Measurements from ENCODE around the gene MYH3. TPM values are rescaled to one million over a fixed set of nuclear protein-coding genes. Genes with fewer than 3 reads are reported as not detected.
"Not testable (repeated sequence)": the region's sequence is repeated elsewhere in the genome, so short reads cannot be mapped to it uniquely, and the experiment has no call there.

MYH3 gene
- total RNA-seq, 6 donors from 2014 or later: 1.5 to 9.4 (median 1.9) TPM

DNA sequence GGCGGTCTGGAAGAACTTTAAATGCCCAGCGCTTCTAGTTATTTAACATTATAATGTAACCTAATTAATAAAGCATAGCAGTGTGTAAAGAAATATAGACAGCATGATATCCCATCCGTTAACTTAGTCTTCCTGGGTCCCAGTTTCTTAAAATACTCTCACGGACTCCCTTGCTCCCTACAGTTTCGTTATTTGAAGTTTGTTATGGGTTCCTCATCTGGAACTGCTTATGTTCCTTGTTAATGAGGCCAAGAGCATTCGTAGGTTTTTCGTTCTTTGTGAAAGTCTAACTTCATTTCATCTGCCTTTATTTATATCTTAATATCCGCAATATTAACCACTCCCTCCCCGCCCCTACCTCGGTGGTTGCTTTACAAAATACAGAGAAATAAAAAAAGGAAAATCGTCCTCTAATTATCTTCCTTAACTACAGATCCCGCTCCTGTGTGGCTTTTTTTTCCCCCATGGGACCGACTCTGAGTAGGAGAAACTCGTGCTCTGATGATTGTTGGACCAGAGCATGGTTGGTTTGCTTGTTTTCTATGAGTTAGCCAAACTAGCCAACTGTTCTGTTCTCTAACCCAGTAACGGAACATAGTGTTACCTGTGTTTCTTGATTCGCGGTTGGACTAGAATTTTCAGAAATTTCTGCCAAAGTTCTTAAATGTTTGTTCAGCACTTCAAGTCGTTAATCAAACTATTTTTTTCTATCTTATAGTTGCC lies 41.1 kb upstream of the MYH3 start:
- peaks cover 0 to 18% (median 7%) of the 10 kb centered on the region in 4 donors for H3K36me3 ChIP-seq
- peak overlapping the region; percentile 84 to 97 (median 91) for H3K4me3 ChIP-seq
- DNase-seq (no peak), ATAC-seq (ENCODE audit: low FRiP score in 2 of 2) (peak in 1 of 2 donors; percentile 35)
- WGBS, 2 donors: 8 to 15% methylated on average over 18 of the region's 18 CpGs
- peak overlapping the region; percentile 91 to 95 (median 94) for H3K27ac ChIP-seq
- H3K27me3 ChIP-seq: no peaks in the 10 kb centered on the region
- no peak for TF ChIP-seq POLR2A (IDR thresholded peaks at IDR 0.05)
- TF ChIP-seq EP300 (IDR thresholded peaks at IDR 0.05): no peak
- TF ChIP-seq POLR2AphosphoS5 (IDR thresholded peaks at IDR 0.05): no peak
- TF ChIP-seq, protein P1, sequence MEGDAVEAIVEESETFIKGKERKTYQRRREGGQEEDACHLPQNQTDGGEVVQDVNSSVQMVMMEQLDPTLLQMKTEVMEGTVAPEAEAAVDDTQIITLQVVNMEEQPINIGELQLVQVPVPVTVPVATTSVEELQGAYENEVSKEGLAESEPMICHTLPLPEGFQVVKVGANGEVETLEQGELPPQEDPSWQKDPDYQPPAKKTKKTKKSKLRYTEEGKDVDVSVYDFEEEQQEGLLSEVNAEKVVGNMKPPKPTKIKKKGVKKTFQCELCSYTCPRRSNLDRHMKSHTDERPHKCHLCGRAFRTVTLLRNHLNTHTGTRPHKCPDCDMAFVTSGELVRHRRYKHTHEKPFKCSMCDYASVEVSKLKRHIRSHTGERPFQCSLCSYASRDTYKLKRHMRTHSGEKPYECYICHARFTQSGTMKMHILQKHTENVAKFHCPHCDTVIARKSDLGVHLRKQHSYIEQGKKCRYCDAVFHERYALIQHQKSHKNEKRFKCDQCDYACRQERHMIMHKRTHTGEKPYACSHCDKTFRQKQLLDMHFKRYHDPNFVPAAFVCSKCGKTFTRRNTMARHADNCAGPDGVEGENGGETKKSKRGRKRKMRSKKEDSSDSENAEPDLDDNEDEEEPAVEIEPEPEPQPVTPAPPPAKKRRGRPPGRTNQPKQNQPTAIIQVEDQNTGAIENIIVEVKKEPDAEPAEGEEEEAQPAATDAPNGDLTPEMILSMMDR (IDR thresholded peaks at IDR 0.05): no peak
- H3K9me3 ChIP-seq: no peaks in the 10 kb centered on the region
- H3K4me1 ChIP-seq: peaks cover 16 to 37% (median 23%) of the 10 kb centered on the region in 4 donors

DNA sequence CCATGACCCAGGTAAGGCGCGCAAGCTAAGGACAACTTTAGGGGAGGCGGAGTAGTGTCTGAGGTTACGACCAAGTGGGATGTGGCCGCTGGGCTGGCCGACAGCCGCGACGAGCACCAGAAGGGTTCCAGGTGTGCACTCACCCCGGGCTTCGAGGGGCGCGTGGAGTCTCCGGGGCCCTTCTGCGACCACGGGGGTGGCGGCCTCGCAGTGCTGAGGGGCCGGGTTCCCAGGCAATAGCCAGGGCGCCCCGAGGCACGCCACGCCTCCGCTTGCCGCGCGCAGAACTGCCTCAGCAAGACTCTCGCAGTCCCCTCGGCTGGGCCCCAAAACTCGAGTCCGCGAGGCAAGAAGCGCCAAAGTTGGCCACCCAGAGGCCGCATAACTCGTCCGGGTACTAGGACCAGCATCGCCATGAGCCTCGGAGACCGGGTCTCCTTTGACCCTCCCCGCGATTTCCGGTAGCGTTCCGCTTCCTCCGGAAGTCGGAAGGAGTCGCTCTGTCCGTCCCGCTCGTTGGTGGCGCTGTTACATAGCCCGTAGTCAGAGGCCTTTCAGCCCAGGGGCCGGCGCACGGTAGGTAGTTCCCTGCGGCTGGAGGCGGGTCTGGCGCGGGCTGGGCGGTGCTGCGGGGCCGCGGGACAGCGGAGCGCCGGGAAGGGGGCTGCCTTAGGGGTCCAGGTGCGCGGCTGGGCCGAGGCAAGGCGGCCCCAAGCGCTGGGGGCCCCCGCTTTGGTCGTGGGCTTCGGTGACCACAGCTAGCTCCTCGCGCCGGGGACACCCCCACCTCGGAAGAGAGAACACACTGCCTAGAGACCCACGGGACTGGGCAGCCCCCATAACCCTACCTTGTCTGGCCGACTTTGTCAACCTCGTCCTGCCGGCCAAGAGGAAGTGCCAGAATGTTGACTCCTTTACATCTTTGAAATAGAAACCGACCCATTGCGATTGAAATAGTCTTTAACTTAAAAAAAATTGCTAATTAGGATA lies 40.3 kb upstream of the MYH3 start, which contains the start of the genes ADPRM and SCO1:
Gene ADPRM, plus strand, starts transcription at position 503 of the 990 bp plus-strand sequence. CDS start 7,333 bp downstream, outside the sequence.
Gene SCO1, minus strand, starts transcription at position 442 of the 990 bp plus-strand sequence. Its CDS starts 26 bp downstream, at position 416.
- 0% methylated on average over 8 to 35 of the region's 84 CpGs for WGBS, 2 donors
- Histone ChIP-seq H3K4me3 (peak within 1 kb of the TSS; percentile 84 to 97 (median 91)), H3K27ac (peak within 1 kb of the TSS; percentile 91 to 95 (median 94)), H3K4me1 (peaks cover 16 to 32% (median 17%) of the 10 kb centered on the region in 4 donors), H3K9me3 (no peaks in the 10 kb centered on the region), H3K36me3 (peaks cover 0 to 27% (median 13%) of the 10 kb centered on the region in 4 donors), H3K27me3 (no peaks in the 10 kb centered on the region)
- peak; percentile 99 for ATAC-seq (ENCODE audit: low FRiP score in 2 of 2)
- DNase-seq: peak; percentile 95 to 97
- TF ChIP-seq POLR2A (IDR thresholded peaks at IDR 0.05): peak in 3 of 4 donors; percentile 83 to 97 (median 92)
- TF ChIP-seq, protein P1 (IDR thresholded peaks at IDR 0.05): peak in 4 of 6 experiments; percentile 25 to 57 (median 46)
- TF ChIP-seq EP300 (IDR thresholded peaks at IDR 0.05): peak in 1 of 4 donors; percentile 31
- peak; percentile 94 to 96 for TF ChIP-seq POLR2AphosphoS5 (IDR thresholded peaks at IDR 0.05)

DNA sequence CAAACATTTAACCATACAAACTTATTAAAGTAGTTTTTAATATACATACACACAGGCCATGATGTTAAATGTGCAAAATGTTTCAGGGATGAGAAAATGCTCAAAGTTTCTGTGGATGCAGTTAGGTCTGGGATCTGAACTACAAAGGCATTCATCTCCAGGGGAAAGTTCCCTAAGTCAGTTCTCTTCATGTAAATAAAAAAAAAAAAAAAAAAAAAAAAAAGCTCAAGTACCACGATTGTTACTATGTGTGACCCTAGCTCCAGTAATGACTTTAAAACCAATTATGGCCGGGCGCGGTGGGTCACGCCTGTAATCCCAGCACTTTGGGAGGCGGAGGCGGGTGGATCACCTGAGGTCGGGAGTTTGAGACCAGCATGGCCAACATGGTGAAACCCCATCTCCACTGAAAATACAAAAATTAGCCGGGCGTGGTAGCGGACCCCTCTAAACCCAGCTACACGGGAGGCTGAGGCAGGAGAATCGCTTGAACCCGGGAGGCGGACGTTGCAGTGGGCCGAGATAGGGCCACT lies 38.8 kb upstream of the MYH3 start:
- WGBS, 2 donors: 89 to 92% methylated on average over 17 of the region's 17 CpGs
- H3K9me3 ChIP-seq; H3K27me3 ChIP-seq; ATAC-seq (ENCODE audit: low FRiP score in 2 of 2); H3K27ac ChIP-seq: not testable (repeated sequence)
- Histone ChIP-seq H3K36me3 (peaks cover 5 to 41% (median 28%) of the 10 kb centered on the region in 4 donors), H3K4me3 (peak overlapping the region in 1 of 4 donors; percentile 84), H3K4me1 (peaks cover 13 to 28% (median 17%) of the 10 kb centered on the region in 4 donors)
- DNase-seq: peak in 1 of 2 donors; percentile 33

DNA sequence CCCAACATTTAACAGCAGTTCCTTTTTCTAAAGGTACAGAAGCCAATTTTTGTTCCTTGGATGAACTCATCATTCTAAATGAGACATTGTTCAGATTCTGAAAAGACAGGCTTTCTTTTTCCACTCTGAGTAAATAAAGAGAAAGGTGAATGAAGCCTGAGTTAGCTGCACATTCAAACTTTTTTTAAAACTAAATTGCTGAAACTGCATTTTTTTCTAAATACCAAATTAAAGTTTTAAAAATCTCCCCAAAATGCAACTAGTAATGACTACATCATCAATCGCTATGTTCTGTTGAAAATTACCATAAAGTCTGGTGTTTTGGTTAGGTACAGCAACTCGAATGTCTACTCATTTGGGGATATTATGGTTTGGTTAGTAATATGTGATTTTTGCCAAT lies 30.4 kb upstream of the MYH3 start:
- ATAC-seq (ENCODE audit: low FRiP score in 2 of 2): no peak
- Histone ChIP-seq H3K4me3 (no peak overlapping the region), H3K27me3 (no peaks in the 10 kb centered on the region), H3K9me3 (no peaks in the 10 kb centered on the region), H3K36me3 (peaks cover 18 to 73% (median 47%) of the 10 kb centered on the region in 4 donors), H3K4me1 (no peaks in the 10 kb centered on the region), H3K27ac (no peak overlapping the region)
- TF ChIP-seq EP300 (IDR thresholded peaks at IDR 0.05): no peak
- TF ChIP-seq, protein P1 (IDR thresholded peaks at IDR 0.05): no peak
- no peak for TF ChIP-seq POLR2A (IDR thresholded peaks at IDR 0.05)
- no peak for TF ChIP-seq POLR2AphosphoS5 (IDR thresholded peaks at IDR 0.05)
- DNase-seq: no peak
- WGBS, 2 donors: 91% methylated on average over 2 of the region's 2 CpGs
